ENCODE results near the gene KLHL6. TPM values are rescaled to one million over a fixed set of nuclear protein-coding genes. Genes with fewer than 3 reads are reported as not detected.

The KLHL6 gene
- total RNA-seq, 4 donors from 2014 or later = 0.26 to 2.0 (median 1.6) TPM

GRCh38 chr3:183583331-183584245 is 28.1 kb upstream of the KLHL6 start:
- H3K27me3 ChIP-seq = no peaks in the 10 kb centered on the region
- TF ChIP-seq POLR2A (IDR thresholded peaks at IDR 0.05) = no peak
- TF ChIP-seq CTCF (IDR thresholded peaks at IDR 0.05) = no peak
- H3K9me3 ChIP-seq = no peaks in the 10 kb centered on the region
- intact Hi-C loops (cut with DNase I; ENCODE audit: low total_unique reads) = no loop called here
- DNase-seq = no peak
- no peak overlapping the region for H3K4me3 ChIP-seq
- peak overlapping the region; percentile 5 to 59 for H3K27ac ChIP-seq
- H3K36me3 ChIP-seq = no peaks in the 10 kb centered on the region
- no peaks in the 10 kb centered on the region for H3K4me1 ChIP-seq

- Histone ChIP-seq H3K27ac (no peak overlapping the region), H3K36me3 (no peaks in the 10 kb centered on the region), H3K9me3 (no peaks in the 10 kb centered on the region), H3K27me3 (no peaks in the 10 kb centered on the region), H3K4me1 (no peaks in the 10 kb centered on the region), H3K4me3 (no peak overlapping the region)
- DNase-seq = no peak
- no peak for TF ChIP-seq POLR2A (IDR thresholded peaks at IDR 0.05)
- no peak for TF ChIP-seq CTCF (IDR thresholded peaks at IDR 0.05)
- intact Hi-C loops (cut with DNase I; ENCODE audit: low total_unique reads) = no loop called here
These were observed 26.7 kb upstream of the KLHL6 start for GRCh38 chr3:183582161-183582560.

- TF ChIP-seq CTCF (IDR thresholded peaks at IDR 0.05) (no peak), POLR2A (IDR thresholded peaks at IDR 0.05) (no peak)
- intact Hi-C loops (cut with DNase I; ENCODE audit: low total_unique reads) = no loop called here
- no peak overlapping the region for H3K4me3 ChIP-seq
These were observed 26.1 kb upstream of the KLHL6 start for GRCh38 chr3:183581496-183582155.

GRCh38 chr3:183579967-183580900 is 24.7 kb upstream of the KLHL6 start:
- no peaks in the 10 kb centered on the region for H3K36me3 ChIP-seq
- intact Hi-C loops (cut with DNase I; ENCODE audit: low total_unique reads) = no loop called here
- TF ChIP-seq CTCF (IDR thresholded peaks at IDR 0.05) (no peak), POLR2A (IDR thresholded peaks at IDR 0.05) (no peak)
- peak overlapping the region in 1 of 2 donors; percentile 27 for H3K4me3 ChIP-seq
- DNase-seq = peak; percentile 20 to 35
- peak overlapping the region; percentile 29 to 37 for H3K27ac ChIP-seq
- no peaks in the 10 kb centered on the region for H3K27me3 ChIP-seq
- no peaks in the 10 kb centered on the region for H3K9me3 ChIP-seq
- H3K4me1 ChIP-seq = no peaks in the 10 kb centered on the region

More at GRCh38 chr3:183581496-183582155, 26.1 kb upstream of the KLHL6 start:
- DNase-seq = no peak
- Histone ChIP-seq H3K4me1 (no peaks in the 10 kb centered on the region), H3K9me3 (no peaks in the 10 kb centered on the region), H3K36me3 (no peaks in the 10 kb centered on the region), H3K27me3 (no peaks in the 10 kb centered on the region), H3K27ac (no peak overlapping the region)
